SK-N-SH (cell line): ENCODE results near the gene S100A4.

Source experiments
- EZH2phosphoT487 ChIP-seq: fragments of 200-600 bp; sonication (generic); IDR thresholded peaks from 2 replicates; pipeline ENCODE4 v1.6.1; 2017; ENCODE audit warnings: low read depth, mixed run types, mild to moderate bottlenecking, antibody characterized with exemption, moderate library complexity, borderline replicate concordance
- GABPA ChIP-seq: IDR thresholded peaks from 2 replicates; pipeline ENCODE4 v1.4.0; 2012; ENCODE audit warnings: low read depth, mild to moderate bottlenecking
- JUND ChIP-seq: IDR thresholded peaks from 2 replicates; pipeline ENCODE4 v1.4.0; 2012
- NFIC ChIP-seq: IDR thresholded peaks from 2 replicates; pipeline ENCODE4 v1.4.0; 2012; ENCODE audit warnings: borderline replicate concordance
- POLR2AphosphoS5 ChIP-seq: IDR thresholded peaks from 2 replicates; pipeline ENCODE4 v1.6.1; 2012; ENCODE audit warnings: low read depth, low read length
- RFX5 ChIP-seq: IDR thresholded peaks from 2 replicates; pipeline ENCODE4 v1.6.1; 2012; ENCODE audit warnings: mild to moderate bottlenecking, improper control_type of control experiment, low read length
- RXRA ChIP-seq: IDR thresholded peaks from 2 replicates; pipeline ENCODE4 v1.4.0; 2012; ENCODE audit warnings: low read depth, mild to moderate bottlenecking, borderline replicate concordance
- TAF1 ChIP-seq: IDR thresholded peaks from 2 replicates; pipeline ENCODE4 v1.6.1; 2012; ENCODE audit warnings: low read depth, mild to moderate bottlenecking, low read length, moderate library complexity, borderline replicate concordance
- YY1 ChIP-seq: IDR thresholded peaks from 2 replicates; pipeline ENCODE4 v1.4.0; 2012; ENCODE audit warnings: low read depth, mild to moderate bottlenecking
- TF ChIP-seq, protein P1 (sequence below): fragments of 200-600 bp; sonication (generic); IDR thresholded peaks from 2 replicates; pipeline ENCODE4 v1.6.1; 2017; ENCODE audit warnings: antibody characterized with exemption, mild to moderate bottlenecking, moderate library complexity
- TF ChIP-seq, protein P2 (sequence below): fragments of 150-350 bp; IDR thresholded peaks from 2 replicates; pipeline ENCODE4 v1.6.1; 2016; ENCODE audit warnings: mild to moderate bottlenecking, low read depth, low read length
- TF ChIP-seq, protein P3 (sequence below): IDR thresholded peaks from 2 replicates; pipeline ENCODE4 v1.4.0; 2012; ENCODE audit warnings: low read depth

DNA sequence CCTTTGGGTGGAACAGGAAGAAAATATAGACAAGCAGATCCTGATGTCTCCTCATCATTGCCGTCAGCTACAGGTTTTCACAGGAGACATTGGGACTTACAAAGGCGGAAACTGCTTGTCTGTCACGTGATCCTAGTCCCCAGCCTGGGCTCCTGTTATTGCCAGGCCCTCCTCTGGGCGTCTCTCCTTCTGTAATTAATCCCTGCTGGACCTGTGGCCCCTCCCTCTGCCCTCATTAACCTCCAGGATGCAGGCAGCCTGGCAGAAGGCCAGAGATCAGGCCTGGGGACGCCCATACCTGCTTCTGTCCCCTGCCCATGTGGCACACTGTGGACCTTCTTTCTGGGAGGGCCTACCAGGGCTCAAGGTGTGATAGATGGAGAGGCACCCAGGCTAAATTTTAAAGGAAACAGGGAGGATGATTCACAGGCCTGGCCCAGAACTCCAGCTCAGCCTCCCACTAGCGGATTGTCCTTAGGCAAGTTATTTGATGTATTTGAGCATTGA, 7.2 kb downstream of the S100A4 start:
- no peak for TF ChIP-seq NFIC
- TF ChIP-seq, protein P1, sequence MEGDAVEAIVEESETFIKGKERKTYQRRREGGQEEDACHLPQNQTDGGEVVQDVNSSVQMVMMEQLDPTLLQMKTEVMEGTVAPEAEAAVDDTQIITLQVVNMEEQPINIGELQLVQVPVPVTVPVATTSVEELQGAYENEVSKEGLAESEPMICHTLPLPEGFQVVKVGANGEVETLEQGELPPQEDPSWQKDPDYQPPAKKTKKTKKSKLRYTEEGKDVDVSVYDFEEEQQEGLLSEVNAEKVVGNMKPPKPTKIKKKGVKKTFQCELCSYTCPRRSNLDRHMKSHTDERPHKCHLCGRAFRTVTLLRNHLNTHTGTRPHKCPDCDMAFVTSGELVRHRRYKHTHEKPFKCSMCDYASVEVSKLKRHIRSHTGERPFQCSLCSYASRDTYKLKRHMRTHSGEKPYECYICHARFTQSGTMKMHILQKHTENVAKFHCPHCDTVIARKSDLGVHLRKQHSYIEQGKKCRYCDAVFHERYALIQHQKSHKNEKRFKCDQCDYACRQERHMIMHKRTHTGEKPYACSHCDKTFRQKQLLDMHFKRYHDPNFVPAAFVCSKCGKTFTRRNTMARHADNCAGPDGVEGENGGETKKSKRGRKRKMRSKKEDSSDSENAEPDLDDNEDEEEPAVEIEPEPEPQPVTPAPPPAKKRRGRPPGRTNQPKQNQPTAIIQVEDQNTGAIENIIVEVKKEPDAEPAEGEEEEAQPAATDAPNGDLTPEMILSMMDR: no peak
- no peak for TF ChIP-seq TAF1
- TF ChIP-seq POLR2AphosphoS5: no peak
- TF ChIP-seq, protein P2, sequence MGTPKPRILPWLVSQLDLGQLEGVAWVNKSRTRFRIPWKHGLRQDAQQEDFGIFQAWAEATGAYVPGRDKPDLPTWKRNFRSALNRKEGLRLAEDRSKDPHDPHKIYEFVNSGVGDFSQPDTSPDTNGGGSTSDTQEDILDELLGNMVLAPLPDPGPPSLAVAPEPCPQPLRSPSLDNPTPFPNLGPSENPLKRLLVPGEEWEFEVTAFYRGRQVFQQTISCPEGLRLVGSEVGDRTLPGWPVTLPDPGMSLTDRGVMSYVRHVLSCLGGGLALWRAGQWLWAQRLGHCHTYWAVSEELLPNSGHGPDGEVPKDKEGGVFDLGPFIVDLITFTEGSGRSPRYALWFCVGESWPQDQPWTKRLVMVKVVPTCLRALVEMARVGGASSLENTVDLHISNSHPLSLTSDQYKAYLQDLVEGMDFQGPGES: no peak
- no peak for TF ChIP-seq YY1
- no peak for TF ChIP-seq JUND
- TF ChIP-seq EZH2phosphoT487: no peak
- TF ChIP-seq RFX5: no peak
- TF ChIP-seq GABPA: no peak
- TF ChIP-seq, protein P3, sequence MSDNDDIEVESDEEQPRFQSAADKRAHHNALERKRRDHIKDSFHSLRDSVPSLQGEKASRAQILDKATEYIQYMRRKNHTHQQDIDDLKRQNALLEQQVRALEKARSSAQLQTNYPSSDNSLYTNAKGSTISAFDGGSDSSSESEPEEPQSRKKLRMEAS: no peak
- no peak for TF ChIP-seq RXRA
